CD4-positive, alpha-beta T cell treated with Interleukin-2 at 100 ng/mL for 4 hours (primary cell): ENCODE data around the gene YIPF3.
"Not testable (repeated sequence)": the region's sequence is repeated elsewhere in the genome, so short reads cannot be mapped to it uniquely, and the experiment has no call there.

ENCODE experiments used
- DNase-seq: peaks from one replicate; pipeline ENCODE4 v3.0.0-alpha.2; 2020; ENCODE audit warnings: low spot score

Gene YIPF3

GRCh38 chr6:43493230-43493629, 23.5 kb downstream of the YIPF3 start:
- no peak for DNase-seq

- no peak for DNase-seq
Observed at GRCh38 chr6:43492673-43493072, 24.1 kb downstream of the YIPF3 start.

GRCh38 chr6:43491750-43492661, 24.7 kb downstream of the YIPF3 start:
- DNase-seq, result no peak

- no peak for DNase-seq
Observed at GRCh38 chr6:43490523-43490939, 26.2 kb downstream of the YIPF3 start.

- DNase-seq, result no peak
Observed at GRCh38 chr6:43489277-43490072, 27.3 kb downstream of the YIPF3 start.

GRCh38 chr6:43488667-43489276, 28.0 kb downstream of the YIPF3 start:
- DNase-seq, result no peak

- DNase-seq, result no peak
Observed at GRCh38 chr6:43481591-43482236, 35.0 kb downstream of the YIPF3 start.

- DNase-seq, result no peak
Observed at GRCh38 chr6:43481075-43481474, 35.7 kb downstream of the YIPF3 start.

GRCh38 chr6:43478008-43478372, 38.7 kb downstream of the YIPF3 start:
- no peak for DNase-seq

- peak; percentile 95 for DNase-seq
Observed at GRCh38 chr6:43477235-43478007, 39.3 kb downstream of the YIPF3 start, which contains the start of gene TJAP1. TJAP1 (plus strand) TSS chr6:43477570; CDS start chr6:43499002, 21,432 bp downstream.

GRCh38 chr6:43476746-43477145, 40.0 kb downstream of the YIPF3 start:
- DNase-seq, result no peak

GRCh38 chr6:43475516-43475915, 41.2 kb downstream of the YIPF3 start:
- no peak for DNase-seq

GRCh38 chr6:43472515-43472914, 44.2 kb downstream of the YIPF3 start:
- no peak for DNase-seq

GRCh38 chr6:43471399-43471798, 45.3 kb downstream of the YIPF3 start:
- no peak for DNase-seq

GRCh38 chr6:43469947-43470346, 46.8 kb downstream of the YIPF3 start:
- no peak for DNase-seq

GRCh38 chr6:43468748-43469681, 47.7 kb downstream of the YIPF3 start:
- DNase-seq, result no peak

GRCh38 chr6:43468240-43468639, 48.5 kb downstream of the YIPF3 start:
- DNase-seq, result no peak

- no peak for DNase-seq
Observed at GRCh38 chr6:43467752-43468151, 49.0 kb downstream of the YIPF3 start.

GRCh38 chr6:43467265-43467664, 49.5 kb downstream of the YIPF3 start:
- DNase-seq, result not testable (repeated sequence)

- no peak for DNase-seq
Observed at GRCh38 chr6:43465948-43466347, 50.8 kb downstream of the YIPF3 start.
